Loucy (cell line): Measurements from ENCODE around the gene CACNA2D1.

Source experiments
- H2AFZ ChIP-seq: fragments of 200-600 bp; sonication (generic); 2 replicates; pipeline ENCODE4 v1.6.0; 2016; ENCODE audit warnings: antibody characterized with exemption, mild to moderate bottlenecking, low read length, moderate library complexity
- H3F3A ChIP-seq: fragments of 200-600 bp; 2 replicates; pipeline ENCODE4 v1.6.0; 2016; ENCODE audit warnings: antibody characterized with exemption, low read depth, mild to moderate bottlenecking
- H3K27me3 ChIP-seq: fragments of 200-600 bp; sonication (generic); 2 replicates; pipeline ENCODE4 v1.6.1; 2014; ENCODE audit warnings: low read length, mild to moderate bottlenecking; ENCODE audit not compliant: insufficient read depth, poor library complexity, severe bottlenecking
- H3K36me3 ChIP-seq: fragments of 200-600 bp; sonication (generic); 2 replicates; pipeline ENCODE4 v1.6.1; 2016; ENCODE audit warnings: low read length; ENCODE audit not compliant: insufficient read depth
- H3K4me1 ChIP-seq: fragments of 200-600 bp; sonication (generic); 2 replicates; pipeline ENCODE4 v1.5.1; 2014; ENCODE audit warnings: low read length, mild to moderate bottlenecking; ENCODE audit not compliant: insufficient read depth, poor library complexity, severe bottlenecking
- H3K4me2 ChIP-seq: fragments of 200-600 bp; sonication (generic); 2 replicates; pipeline ENCODE4 v1.6.0; 2014; ENCODE audit warnings: antibody characterized with exemption, low read length, low read depth, mild to moderate bottlenecking; ENCODE audit not compliant: poor library complexity, severe bottlenecking
- H3K4me3 ChIP-seq: fragments of 200-600 bp; sonication (generic); 2 replicates; pipeline ENCODE4 v1.5.1; 2014; ENCODE audit warnings: low read length, mild to moderate bottlenecking, mixed read lengths; ENCODE audit not compliant: poor library complexity, severe bottlenecking
- H3K79me2 ChIP-seq: fragments of 200-600 bp; sonication (generic); 2 replicates; pipeline ENCODE4 v1.6.1; 2014; ENCODE audit warnings: low read length; ENCODE audit not compliant: insufficient read depth
- H3K9ac ChIP-seq: fragments of 200-600 bp; sonication (generic); 2 replicates; pipeline ENCODE4 v1.6.0; 2014; ENCODE audit warnings: mild to moderate bottlenecking, low read depth, low read length, moderate library complexity; ENCODE audit not compliant: poor library complexity, severe bottlenecking
- H3K9me2 ChIP-seq: fragments of 200-600 bp; sonication (generic); replicated peaks from 2 replicates; pipeline ENCODE4 v1.6.1; 2016; ENCODE audit warnings: low read depth, low read length, mixed read lengths
- H3K9me3 ChIP-seq: fragments of 200-600 bp; sonication (generic); 2 replicates; pipeline ENCODE4 v1.6.1; 2014; ENCODE audit warnings: mild to moderate bottlenecking, antibody characterized with exemption, low read length, low read depth; ENCODE audit not compliant: insufficient read depth
- H4K20me1 ChIP-seq: fragments of 200-600 bp; sonication (generic); 2 replicates; pipeline ENCODE4 v1.6.0; 2014; ENCODE audit warnings: antibody characterized with exemption, low read length, mild to moderate bottlenecking; ENCODE audit not compliant: insufficient read depth, poor library complexity, severe bottlenecking
- EZH2phosphoT487 ChIP-seq: fragments of 200-600 bp; IDR thresholded peaks from 2 replicates; pipeline ENCODE4 v1.6.1; 2018; ENCODE audit warnings: antibody characterized with exemption, mild to moderate bottlenecking, moderate library complexity, borderline replicate concordance
- TF ChIP-seq, protein P1 (sequence below): fragments of 200-600 bp; sonication (generic); conservative IDR thresholded peaks from 2 replicates; pipeline ENCODE4 v1.5.1; 2014; ENCODE audit warnings: mild to moderate bottlenecking, antibody characterized with exemption, low read length

CACNA2D1 gene

DNA sequence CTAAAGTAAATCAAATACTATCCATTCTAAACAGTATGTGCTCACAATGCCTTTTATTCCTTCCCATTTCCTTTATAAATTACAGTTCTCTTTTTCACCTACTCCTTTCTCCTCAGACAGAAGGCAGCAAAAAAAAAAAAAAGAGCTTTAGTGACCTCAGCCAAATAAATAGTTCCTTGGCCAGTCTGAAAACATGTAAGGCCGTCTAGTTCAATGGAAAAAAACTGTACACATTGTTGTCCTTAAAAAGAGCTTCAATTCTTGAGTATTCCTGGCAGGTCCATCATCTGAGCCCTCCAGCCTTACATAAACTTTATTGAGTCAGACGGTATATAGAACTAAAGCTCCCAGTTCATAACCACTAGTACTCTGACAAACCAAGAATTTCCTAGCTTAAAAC is 185.4 kb downstream of the CACNA2D1 start:
- Histone ChIP-seq H2AFZ (no peak overlapping the region), H3K9ac (no peak overlapping the region), H3K4me3 (no peak overlapping the region), H3K4me1 (no peaks in the 10 kb centered on the region), H4K20me1 (no peaks in the 10 kb centered on the region), H3K27me3 (no peaks in the 10 kb centered on the region), H3K9me2 (no peaks in the 10 kb centered on the region), H3K4me2 (no peak overlapping the region), H3K79me2 (no peaks in the 10 kb centered on the region), H3K9me3 (no peaks in the 10 kb centered on the region), H3F3A (no peaks in the 10 kb centered on the region), H3K36me3 (no peaks in the 10 kb centered on the region)
- no peak for TF ChIP-seq EZH2phosphoT487
- TF ChIP-seq, protein P1, sequence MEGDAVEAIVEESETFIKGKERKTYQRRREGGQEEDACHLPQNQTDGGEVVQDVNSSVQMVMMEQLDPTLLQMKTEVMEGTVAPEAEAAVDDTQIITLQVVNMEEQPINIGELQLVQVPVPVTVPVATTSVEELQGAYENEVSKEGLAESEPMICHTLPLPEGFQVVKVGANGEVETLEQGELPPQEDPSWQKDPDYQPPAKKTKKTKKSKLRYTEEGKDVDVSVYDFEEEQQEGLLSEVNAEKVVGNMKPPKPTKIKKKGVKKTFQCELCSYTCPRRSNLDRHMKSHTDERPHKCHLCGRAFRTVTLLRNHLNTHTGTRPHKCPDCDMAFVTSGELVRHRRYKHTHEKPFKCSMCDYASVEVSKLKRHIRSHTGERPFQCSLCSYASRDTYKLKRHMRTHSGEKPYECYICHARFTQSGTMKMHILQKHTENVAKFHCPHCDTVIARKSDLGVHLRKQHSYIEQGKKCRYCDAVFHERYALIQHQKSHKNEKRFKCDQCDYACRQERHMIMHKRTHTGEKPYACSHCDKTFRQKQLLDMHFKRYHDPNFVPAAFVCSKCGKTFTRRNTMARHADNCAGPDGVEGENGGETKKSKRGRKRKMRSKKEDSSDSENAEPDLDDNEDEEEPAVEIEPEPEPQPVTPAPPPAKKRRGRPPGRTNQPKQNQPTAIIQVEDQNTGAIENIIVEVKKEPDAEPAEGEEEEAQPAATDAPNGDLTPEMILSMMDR = no peak

DNA sequence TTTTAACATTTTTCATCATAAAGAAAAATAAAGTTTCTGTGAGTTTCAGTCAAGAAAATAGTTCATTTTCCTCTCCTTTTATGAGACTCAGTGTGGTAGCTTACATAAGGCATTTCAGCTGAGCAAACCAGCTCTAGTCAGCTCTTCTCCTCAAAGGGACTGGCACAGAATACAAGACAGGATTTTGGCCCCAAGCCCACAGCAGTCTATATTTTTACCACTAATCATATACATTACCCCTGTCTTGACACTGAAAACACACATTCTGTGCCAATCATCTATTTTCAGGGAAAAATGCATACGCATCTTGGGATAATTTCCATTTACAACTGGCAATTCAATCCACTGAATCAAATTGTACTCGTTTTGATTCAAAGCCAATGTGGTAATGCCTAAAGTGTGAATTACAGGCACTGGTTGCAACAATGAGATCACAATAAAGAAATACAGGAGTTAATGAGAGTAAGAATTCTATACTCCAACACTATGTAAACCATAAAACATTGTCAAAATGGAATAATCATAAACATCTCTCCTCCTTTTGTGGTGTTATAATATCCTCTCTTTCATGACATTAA is 186.4 kb downstream of the CACNA2D1 start:
- Histone ChIP-seq H3K36me3 (no peaks in the 10 kb centered on the region), H3K4me2 (no peak overlapping the region), H3K27me3 (no peaks in the 10 kb centered on the region), H4K20me1 (no peaks in the 10 kb centered on the region), H3K9ac (no peak overlapping the region), H3K9me3 (no peaks in the 10 kb centered on the region), H2AFZ (no peak overlapping the region), H3K9me2 (no peaks in the 10 kb centered on the region), H3K4me3 (no peak overlapping the region), H3K79me2 (no peaks in the 10 kb centered on the region), H3F3A (no peaks in the 10 kb centered on the region), H3K4me1 (no peaks in the 10 kb centered on the region)
- TF ChIP-seq, protein P1 = no peak
- TF ChIP-seq EZH2phosphoT487 = no peak

DNA sequence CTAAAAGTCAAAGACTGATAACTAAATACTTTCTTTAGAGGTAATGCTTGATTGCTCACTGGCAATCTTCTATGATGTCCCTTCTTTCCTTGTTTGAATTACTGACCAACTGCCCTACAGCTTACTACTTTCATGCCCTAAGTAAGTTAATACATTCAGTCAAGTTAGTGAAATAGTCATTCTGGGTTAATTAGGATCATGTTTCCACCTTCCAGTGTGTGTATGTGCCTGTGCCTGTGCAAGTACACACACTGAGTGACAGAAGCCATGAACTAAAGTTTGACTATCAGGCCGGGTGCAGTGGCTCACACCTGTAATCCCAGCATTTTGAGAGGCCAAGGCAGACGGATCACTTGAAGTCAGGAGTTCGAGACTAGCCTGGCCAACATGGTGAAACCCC is 187.9 kb downstream of the CACNA2D1 start:
- H3F3A ChIP-seq = no peaks in the 10 kb centered on the region
- no peak overlapping the region for H2AFZ ChIP-seq
- H3K4me2 ChIP-seq = no peak overlapping the region
- H3K9ac ChIP-seq = no peak overlapping the region
- no peaks in the 10 kb centered on the region for H3K36me3 ChIP-seq
- TF ChIP-seq, protein P1 = no peak
- no peak for TF ChIP-seq EZH2phosphoT487
- no peaks in the 10 kb centered on the region for H3K9me3 ChIP-seq
- no peak overlapping the region for H3K4me3 ChIP-seq
- no peaks in the 10 kb centered on the region for H3K4me1 ChIP-seq
- H3K79me2 ChIP-seq = no peaks in the 10 kb centered on the region
- H3K9me2 ChIP-seq = no peaks in the 10 kb centered on the region
- no peaks in the 10 kb centered on the region for H4K20me1 ChIP-seq
- H3K27me3 ChIP-seq = no peaks in the 10 kb centered on the region
